Measurements from ENCODE around the gene MGRN1.

The MGRN1 gene

GRCh38 chr16:4667203-4667963 lies 42.8 kb downstream of the MGRN1 start:
- no peak for DNase-seq (ENCODE audit: extremely low read depth in 1 of 2, low read depth in 1 of 2)

- no peak for DNase-seq (ENCODE audit: extremely low read depth in 1 of 2, low read depth in 1 of 2)
These were observed 43.8 kb downstream of the MGRN1 start for GRCh38 chr16:4668313-4668960.

GRCh38 chr16:4673387-4674046 lies 48.9 kb downstream of the MGRN1 start:
- no peak for DNase-seq (ENCODE audit: extremely low read depth in 1 of 2, low read depth in 1 of 2)

- DNase-seq (ENCODE audit: extremely low read depth in 1 of 2, low read depth in 1 of 2), result no peak
These were observed 50.4 kb downstream of the MGRN1 start for GRCh38 chr16:4674926-4675530.

GRCh38 chr16:4675864-4676786 lies 51.5 kb downstream of the MGRN1 start:
- DNase-seq (ENCODE audit: extremely low read depth in 1 of 2, low read depth in 1 of 2), result peak; percentile 32 to 49

GRCh38 chr16:4676831-4677230 lies 52.2 kb downstream of the MGRN1 start:
- no peak for DNase-seq (ENCODE audit: extremely low read depth in 1 of 2, low read depth in 1 of 2)

- no peak for DNase-seq (ENCODE audit: extremely low read depth in 1 of 2, low read depth in 1 of 2)
These were observed 52.8 kb downstream of the MGRN1 start for GRCh38 chr16:4677390-4677789.

GRCh38 chr16:4677994-4678393 lies 53.4 kb downstream of the MGRN1 start:
- DNase-seq (ENCODE audit: extremely low read depth in 1 of 2, low read depth in 1 of 2), result no peak

GRCh38 chr16:4678596-4678995 lies 54.0 kb downstream of the MGRN1 start:
- DNase-seq (ENCODE audit: extremely low read depth in 1 of 2, low read depth in 1 of 2), result no peak

GRCh38 chr16:4679156-4679849 lies 54.7 kb downstream of the MGRN1 start:
- no peak for DNase-seq (ENCODE audit: extremely low read depth in 1 of 2, low read depth in 1 of 2)

GRCh38 chr16:4679850-4680636 lies 55.4 kb downstream of the MGRN1 start:
- DNase-seq (ENCODE audit: extremely low read depth in 1 of 2, low read depth in 1 of 2), result no peak

- no peak for DNase-seq (ENCODE audit: extremely low read depth in 1 of 2, low read depth in 1 of 2)
These were observed 56.2 kb downstream of the MGRN1 start for GRCh38 chr16:4680673-4681470.

- no peak for DNase-seq (ENCODE audit: extremely low read depth in 1 of 2, low read depth in 1 of 2)
These were observed 57.0 kb downstream of the MGRN1 start for GRCh38 chr16:4681471-4682083.

GRCh38 chr16:4682084-4682591 lies 57.5 kb downstream of the MGRN1 start:
- no peak for DNase-seq (ENCODE audit: extremely low read depth in 1 of 2, low read depth in 1 of 2)

- no peak for DNase-seq (ENCODE audit: extremely low read depth in 1 of 2, low read depth in 1 of 2)
These were observed 58.1 kb downstream of the MGRN1 start for GRCh38 chr16:4682616-4683254.

- no peak for DNase-seq (ENCODE audit: extremely low read depth in 1 of 2, low read depth in 1 of 2)
These were observed 58.8 kb downstream of the MGRN1 start for GRCh38 chr16:4683255-4684057.

Measured in activated CD8-positive, alpha-beta memory T cell treated with anti-CD3 and anti-CD28 coated beads for 1 hour (primary cell).